HG02885 (cell line): ENCODE measurements around the gene CHMP6.

Experiments
- ATAC-seq: cut with Tn5 transposase; IDR thresholded peaks from one replicate; pipeline ENCODE4 v1.9.1; 2021; ENCODE audit warnings: mild to moderate bottlenecking; ENCODE audit not compliant: unreplicated experiment, poor library complexity

CHMP6 gene

GRCh38 chr17:80955671-80956280 is 35.9 kb upstream of the CHMP6 start:
- ATAC-seq: no peak

GRCh38 chr17:80956321-80957190 is 35.1 kb upstream of the CHMP6 start:
- ATAC-seq: no peak

- no peak for ATAC-seq
These were observed 34.1 kb upstream of the CHMP6 start for GRCh38 chr17:80957461-80957941.

- ATAC-seq: no peak
These were observed 32.2 kb upstream of the CHMP6 start for GRCh38 chr17:80959330-80960036.

- ATAC-seq: no peak
These were observed 31.4 kb upstream of the CHMP6 start for GRCh38 chr17:80960037-80960796.

- ATAC-seq: no peak
These were observed 30.7 kb upstream of the CHMP6 start for GRCh38 chr17:80960797-80961452.

- ATAC-seq: no peak
These were observed 29.9 kb upstream of the CHMP6 start for GRCh38 chr17:80961541-80962330.

- no peak for ATAC-seq
These were observed 29.0 kb upstream of the CHMP6 start for GRCh38 chr17:80962356-80963329.

GRCh38 chr17:80963812-80964543 is 27.7 kb upstream of the CHMP6 start:
- ATAC-seq: no peak

GRCh38 chr17:80964544-80964856 is 27.1 kb upstream of the CHMP6 start:
- no peak for ATAC-seq

- ATAC-seq: no peak
These were observed 26.6 kb upstream of the CHMP6 start for GRCh38 chr17:80964859-80965580.

GRCh38 chr17:80965606-80966005 is 26.0 kb upstream of the CHMP6 start:
- ATAC-seq: no peak

GRCh38 chr17:80967404-80967872 is 24.2 kb upstream of the CHMP6 start:
- no peak for ATAC-seq

GRCh38 chr17:80968602-80969029 is 23.0 kb upstream of the CHMP6 start:
- no peak for ATAC-seq

- ATAC-seq: no peak
These were observed 22.5 kb upstream of the CHMP6 start for GRCh38 chr17:80969030-80969673.

GRCh38 chr17:80969674-80970043 is 22.0 kb upstream of the CHMP6 start:
- ATAC-seq: no peak
